Left lobe of liver (tissue), 2 donors: ENCODE data around the gene NUCB1. TPM values are rescaled to one million over a fixed set of nuclear protein-coding genes. Genes with fewer than 3 reads are reported as not detected.
"Not testable (repeated sequence)": the region's sequence is repeated elsewhere in the genome, so short reads cannot be mapped to it uniquely, and the experiment has no call there.

ENCODE experiments used
- ATAC-seq: fragments of 200-7000 bp; cut with Tn5 transposase; one replicate; pipeline ENCODE4 v1.9.1; 2020; ENCODE audit warnings: mild to moderate bottlenecking, moderate library complexity
- DNase-seq: peaks from one replicate; pipeline ENCODE4 v3.0.0-alpha.2; 2020; ENCODE audit warnings: low spot score
- total RNA-seq: library from RNA; stranded (reverse); gene quantifications from one replicate; pipeline ENCODE4 v1.2.1, GENCODE V29; 2021
- donor health status: DM: no; HTN: no; CAD: no; lungs with moderate emphysema.
- donor health status: DM: no; HTN: yes; CAD: no.

The NUCB1 gene
- total RNA-seq, 1 donor from 2014 or later: 300 TPM

DNA sequence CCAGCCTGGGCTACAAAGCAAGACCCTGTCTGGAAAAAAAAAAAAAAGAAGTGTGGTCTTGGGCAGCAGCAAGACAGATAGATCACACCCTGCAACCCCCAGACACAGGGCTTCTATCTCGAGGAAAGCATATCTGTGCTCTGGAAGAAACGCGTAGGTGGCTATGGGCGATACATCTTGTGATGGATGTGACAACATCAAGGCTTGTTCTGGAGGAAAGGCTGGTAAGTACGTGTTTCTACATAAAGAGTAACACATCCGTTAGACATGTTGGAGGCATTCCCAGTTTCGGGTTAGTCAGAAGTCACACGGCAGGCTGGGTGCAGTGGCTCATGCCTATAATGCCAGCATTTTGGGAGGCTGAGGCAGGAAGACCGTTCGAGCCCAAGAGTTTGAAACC, 26.8 kb downstream of the NUCB1 start:
- ATAC-seq (peak; percentile 60), DNase-seq (no peak)

DNA sequence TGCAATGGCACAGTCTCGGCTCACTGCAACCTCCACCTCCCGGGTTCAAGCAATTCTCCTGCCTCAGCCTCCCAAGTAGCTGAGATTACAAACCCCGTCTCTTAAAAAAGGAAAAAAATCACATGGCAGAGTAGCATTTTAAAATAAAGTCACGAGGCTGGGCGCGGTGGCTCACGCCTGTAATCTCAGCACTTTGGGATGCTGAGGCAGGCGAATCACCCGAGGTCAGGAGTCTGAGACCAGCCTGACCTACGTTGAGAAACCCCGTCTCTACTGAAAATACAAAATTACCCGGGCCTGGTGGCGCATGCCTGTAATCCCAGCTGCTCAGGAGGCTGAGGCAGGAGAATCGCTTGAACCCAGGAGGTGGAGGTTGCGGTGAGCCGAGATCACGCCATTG, 27.6 kb downstream of the NUCB1 start:
- not testable (repeated sequence) for DNase-seq, ATAC-seq

GRCh38 chr19:48928164-48929025, 28.3 kb downstream of the NUCB1 start:
- ATAC-seq (no peak), DNase-seq (no peak)

- DNase-seq: peak; percentile 65
- ATAC-seq: peak; percentile 81
Observed at GRCh38 chr19:48933382-48933932, 33.3 kb downstream of the NUCB1 start, which contains the start of gene DHDH. DHDH (plus strand) TSS chr19:48933699; CDS start chr19:48933722, 23 bp downstream.

- DNase-seq (no peak), ATAC-seq (no peak)
Observed at GRCh38 chr19:48934837-48935236, 34.7 kb downstream of the NUCB1 start.

DNA sequence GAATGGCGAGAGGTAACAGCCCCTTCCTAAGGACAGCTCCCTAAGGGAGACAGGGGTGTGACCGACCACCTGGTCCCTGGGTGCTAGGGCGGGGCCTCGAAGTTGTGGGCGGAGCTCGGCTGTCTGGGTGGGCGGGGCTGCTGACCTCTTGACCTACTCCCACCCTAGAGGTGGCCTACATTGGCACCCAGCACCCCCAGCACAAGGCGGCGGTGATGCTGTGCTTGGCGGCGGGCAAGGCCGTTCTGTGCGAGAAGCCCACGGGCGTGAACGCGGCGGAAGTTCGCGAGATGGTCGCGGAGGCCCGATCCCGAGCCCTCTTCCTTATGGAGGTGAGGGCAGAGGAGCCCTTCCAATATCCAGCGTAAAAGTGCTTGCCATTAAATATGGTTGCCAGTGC, 35.8 kb downstream of the NUCB1 start:
- DNase-seq (no peak), ATAC-seq (no peak)

DNA sequence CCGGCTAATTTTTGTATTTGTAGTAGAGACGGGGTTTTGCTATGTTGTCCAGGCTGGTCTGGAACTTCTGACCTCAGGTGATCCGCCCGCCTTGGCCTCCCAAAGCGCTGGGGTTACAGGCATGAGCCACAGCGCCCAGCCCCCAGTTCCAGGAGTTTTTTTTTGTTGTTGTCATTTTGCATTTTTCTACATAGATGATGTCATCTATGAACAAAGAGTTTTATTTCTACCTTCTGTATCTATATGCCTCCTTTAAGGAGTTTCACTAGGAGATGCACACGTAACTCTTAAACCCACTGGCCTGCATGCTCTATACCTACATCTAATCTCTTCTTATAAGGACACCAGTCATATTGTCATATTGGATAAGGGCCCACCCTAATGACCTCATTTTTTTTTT, 38.1 kb downstream of the NUCB1 start:
- DNase-seq (no peak), ATAC-seq (no peak)

DNA sequence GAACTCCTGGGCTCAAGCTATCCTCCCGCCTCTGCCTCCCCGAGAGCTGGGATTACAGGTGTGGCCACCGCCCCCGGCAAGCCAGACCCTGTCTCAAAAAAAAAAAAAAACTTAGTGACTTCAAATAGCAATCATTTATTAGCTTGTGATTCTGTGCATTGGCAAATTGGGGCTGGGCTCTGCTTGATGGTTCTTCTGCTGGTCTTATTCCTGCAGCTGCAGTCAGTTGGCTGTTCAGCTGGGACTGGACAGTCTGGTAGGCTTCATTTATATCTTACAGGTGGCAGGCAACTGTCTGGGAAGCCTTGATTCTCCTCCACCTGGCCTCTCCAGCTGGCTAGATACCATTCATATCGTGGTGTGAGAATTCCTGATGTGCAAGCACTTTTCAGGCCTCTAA, 40.8 kb downstream of the NUCB1 start:
- DNase-seq: no peak
- no peak for ATAC-seq

DNA sequence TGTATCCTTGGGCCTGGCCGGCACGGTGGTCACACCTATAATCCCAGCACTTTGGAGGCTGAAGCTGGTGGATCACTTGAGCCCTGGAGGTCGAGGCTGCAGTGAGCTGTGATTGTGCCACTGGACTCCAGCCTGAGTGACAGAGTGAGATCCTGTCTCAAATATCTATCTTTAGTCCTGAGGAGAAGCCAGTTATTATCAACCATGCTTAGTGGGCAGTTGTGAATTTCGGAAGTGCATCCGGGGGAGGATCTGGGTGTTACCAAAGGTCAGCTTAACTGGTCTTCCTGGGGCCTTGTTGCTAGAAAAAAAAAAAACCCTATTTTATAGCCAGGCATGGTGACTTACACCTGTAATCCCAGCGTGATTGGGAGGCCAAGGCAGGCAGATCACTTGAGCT, 43.0 kb downstream of the NUCB1 start:
- DNase-seq (no peak), ATAC-seq (peak; percentile 14)

GRCh38 chr19:48945415-48945814, 45.3 kb downstream of the NUCB1 start:
- ATAC-seq: no peak
- no peak for DNase-seq

DNA sequence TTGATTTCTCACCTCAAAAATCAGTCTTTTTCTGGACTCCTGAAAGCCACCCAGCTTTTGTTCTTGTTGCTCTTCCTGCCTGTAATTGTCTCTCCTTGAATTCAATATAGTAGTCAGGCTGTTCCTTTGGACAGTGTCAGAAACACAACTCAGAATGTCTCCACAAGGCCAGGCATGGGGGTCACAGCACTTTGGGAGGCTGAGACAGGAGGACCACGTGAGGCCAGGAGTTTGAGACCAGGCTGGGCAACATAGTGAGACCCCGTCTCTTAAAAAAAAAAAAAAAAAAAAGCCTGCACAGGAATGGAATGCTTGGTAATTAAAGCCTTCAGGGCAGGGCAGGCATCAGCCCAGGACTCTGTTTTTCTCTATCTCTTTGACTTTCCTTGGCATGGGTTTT, 45.7 kb downstream of the NUCB1 start:
- DNase-seq (no peak), ATAC-seq (no peak)

- DNase-seq (no peak), ATAC-seq (no peak)
Observed at GRCh38 chr19:48946463-48947257, 46.5 kb downstream of the NUCB1 start.

DNA sequence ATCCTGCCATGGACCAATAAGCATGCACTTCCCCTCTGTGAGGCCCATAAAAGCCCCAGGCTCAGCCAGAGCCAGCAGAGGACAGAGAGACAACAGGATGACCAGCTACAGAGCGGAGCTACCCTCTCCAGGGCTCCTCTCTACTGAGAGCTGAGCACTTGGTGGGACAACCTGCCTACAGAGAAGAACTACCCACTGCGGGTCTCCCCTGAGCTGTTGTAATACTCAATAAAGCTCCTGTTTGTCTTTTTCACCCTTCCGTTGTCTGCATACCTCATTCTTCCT, 47.1 kb downstream of the NUCB1 start:
- ATAC-seq (no peak), DNase-seq (no peak)

DNA sequence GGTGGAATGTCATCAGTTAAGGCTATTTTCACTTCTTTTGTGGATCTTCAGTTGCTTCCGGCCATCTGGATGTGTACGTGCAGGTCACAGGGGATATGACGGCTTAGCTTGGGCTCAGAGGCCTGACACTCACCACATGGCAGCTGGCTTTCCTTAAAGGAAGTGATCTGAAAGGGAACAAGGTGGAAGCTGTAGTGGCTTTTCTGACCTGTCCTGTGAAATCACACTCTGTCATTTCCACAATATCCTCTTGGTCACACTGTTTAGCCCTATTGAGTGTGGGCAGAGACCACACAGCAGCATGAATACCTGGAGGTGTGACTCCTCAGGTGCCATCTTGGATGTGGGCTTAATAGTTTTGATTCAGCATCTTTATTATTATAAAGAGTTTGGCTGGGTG, 50.0 kb downstream of the NUCB1 start:
- ATAC-seq: no peak
- DNase-seq: no peak

DNA sequence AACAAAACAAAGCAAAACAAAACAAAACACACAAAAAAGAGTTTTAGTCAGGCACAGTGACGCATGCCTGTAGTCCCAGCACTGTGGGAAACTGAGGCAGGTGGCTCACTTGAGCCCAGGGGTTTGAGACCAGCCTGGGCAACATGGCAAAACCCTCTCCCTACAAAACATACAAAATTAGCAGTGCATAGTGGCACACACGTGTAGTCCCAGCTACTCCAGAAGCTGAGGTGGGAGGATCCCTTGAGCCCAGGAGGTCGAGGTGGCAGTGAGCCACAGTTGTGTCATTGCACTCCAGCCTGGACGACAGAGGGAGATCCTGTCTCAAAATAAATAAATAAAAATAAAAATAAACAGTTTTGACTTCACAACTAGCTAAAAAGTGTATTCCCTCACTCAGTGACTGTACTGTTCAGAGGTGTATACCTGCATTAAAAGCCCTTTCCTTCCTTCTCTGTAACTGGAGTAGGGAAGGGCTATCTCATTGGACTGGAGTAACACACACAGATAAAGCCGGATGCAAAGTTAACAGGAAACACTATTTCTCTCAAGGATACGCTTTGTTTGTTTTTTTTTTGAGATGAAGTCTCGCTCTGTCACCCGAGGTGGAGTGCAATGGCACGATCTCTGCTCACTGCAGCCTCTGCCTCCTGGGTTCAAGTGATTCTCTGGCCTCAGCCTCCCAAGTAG, 50.9 kb downstream of the NUCB1 start:
- ATAC-seq (no peak), DNase-seq (no peak)

DNA sequence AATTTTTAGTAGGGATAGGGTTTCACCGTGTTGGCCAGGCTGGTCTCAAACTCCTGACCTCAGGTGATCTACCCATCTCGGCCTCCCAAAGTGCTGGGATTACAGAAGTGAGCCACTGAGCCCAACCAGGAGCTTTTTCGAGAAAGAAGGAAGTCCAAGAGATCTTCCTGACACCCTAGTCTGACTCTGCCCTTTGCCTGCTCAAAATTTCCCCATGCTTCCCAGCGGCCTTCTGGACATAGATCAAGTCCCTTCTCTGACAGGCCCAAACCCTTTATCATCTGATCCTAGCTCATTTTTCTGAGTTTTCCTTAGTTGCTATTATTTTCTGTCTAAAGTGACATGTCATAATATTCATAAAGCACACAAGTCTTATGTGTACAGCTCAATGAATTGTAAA, 53.0 kb downstream of the NUCB1 start:
- no peak for DNase-seq
- no peak for ATAC-seq

- DNase-seq: no peak
- no peak for ATAC-seq
Observed at GRCh38 chr19:48953990-48954594, 54.0 kb downstream of the NUCB1 start.

GRCh38 chr19:48954595-48955307, 54.6 kb downstream of the NUCB1 start, which contains the start of gene BAX:
BAX (plus strand) TSS chr19:48954875; CDS start chr19:48954929, 54 bp downstream.
- DNase-seq (peak; percentile 99), ATAC-seq (peak; percentile 93)

DNA sequence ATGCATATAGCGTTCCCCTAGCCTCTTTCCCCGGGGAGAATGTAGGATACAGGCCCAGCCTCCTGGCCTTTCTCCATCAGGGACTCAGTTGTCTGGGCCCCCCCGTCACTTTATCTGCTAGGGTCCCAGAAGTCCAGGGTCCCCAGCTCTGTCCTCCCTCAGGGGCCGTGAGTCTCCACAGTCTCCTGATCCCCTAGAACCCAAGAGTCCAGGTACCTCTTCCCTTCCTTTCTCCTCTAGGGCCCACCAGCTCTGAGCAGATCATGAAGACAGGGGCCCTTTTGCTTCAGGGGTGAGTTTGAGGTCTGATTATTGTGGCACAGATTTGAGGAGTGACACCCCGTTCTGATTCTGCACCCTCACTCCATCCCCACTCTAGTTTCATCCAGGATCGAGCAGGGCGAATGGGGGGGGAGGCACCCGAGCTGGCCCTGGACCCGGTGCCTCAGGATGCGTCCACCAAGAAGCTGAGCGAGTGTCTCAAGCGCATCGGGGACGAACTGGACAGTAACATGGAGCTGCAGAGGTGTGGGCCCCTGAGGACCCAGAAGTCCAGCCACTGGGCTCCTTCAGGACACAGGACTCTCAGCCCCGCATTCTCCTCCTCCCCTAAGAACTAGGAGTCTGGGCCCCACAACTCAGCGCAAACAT, 55.3 kb downstream of the NUCB1 start:
- DNase-seq (no peak), ATAC-seq (no peak)

GRCh38 chr19:48958006-48958405, 57.9 kb downstream of the NUCB1 start:
- ATAC-seq (no peak), DNase-seq (no peak)
